Muscle layer of colon (tissue), 2 donors: ENCODE data around the gene QRICH2.
"Not testable (repeated sequence)": the region's sequence is repeated elsewhere in the genome, so short reads cannot be mapped to it uniquely, and the experiment has no call there.

ENCODE experiments used
- H3K27ac ChIP-seq: one replicate; pipeline ENCODE4 v1.7.0; 2013; ENCODE audit warnings: low read depth, mild to moderate bottlenecking, low read length, moderate library complexity
- H3K27me3 ChIP-seq, 2 donors: one replicate each; pipeline ENCODE4 v1.7.0; 2013; ENCODE audit warnings: low read length in 2 of 2, mild to moderate bottlenecking in 2 of 2; ENCODE audit not compliant: insufficient read depth in 2 of 2, control insufficient read depth in 1 of 2
- H3K36me3 ChIP-seq: one replicate; pipeline ENCODE4 v1.7.0; 2013; ENCODE audit warnings: mild to moderate bottlenecking, low read length; ENCODE audit not compliant: insufficient read depth
- H3K4me1 ChIP-seq: one replicate; pipeline ENCODE4 v1.7.0; 2013; ENCODE audit warnings: mild to moderate bottlenecking, low read length; ENCODE audit not compliant: insufficient read depth
- H3K4me3 ChIP-seq, 2 donors: one replicate each; pipeline ENCODE4 v1.7.0; 2013; ENCODE audit warnings: low read length in 2 of 2, low read depth in 1 of 2, mild to moderate bottlenecking in 1 of 2, moderate library complexity in 1 of 2
- H3K9ac ChIP-seq: one replicate; pipeline ENCODE4 v1.7.0; 2013; ENCODE audit warnings: low read length
- H3K9me3 ChIP-seq: one replicate; pipeline ENCODE4 v1.7.0; 2013; ENCODE audit warnings: mild to moderate bottlenecking, low read length
- donor health status: abdominal sarcoma.
- donor health status: Adenocarcinoma of cecum.

QRICH2 gene

DNA sequence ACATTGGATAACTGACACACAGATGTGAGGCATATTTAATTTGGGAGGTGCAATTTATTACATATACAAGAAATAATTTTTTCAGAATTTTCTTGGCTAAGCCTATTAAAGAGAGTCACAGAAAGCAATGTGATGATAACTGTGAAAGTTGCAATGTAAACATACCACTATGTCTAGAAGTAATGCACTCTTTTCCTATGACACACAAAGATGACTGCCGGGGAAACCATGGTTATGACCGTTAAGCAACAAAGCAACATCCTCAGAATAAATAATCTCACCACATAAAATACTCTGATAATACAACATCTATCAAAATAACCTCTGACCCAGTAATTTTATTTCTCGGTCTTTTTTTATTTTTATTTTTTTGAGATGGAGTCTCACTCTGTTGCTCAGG is 10.5 kb upstream of the QRICH2 start:
- Histone ChIP-seq H3K4me1 (no peaks in the 10 kb centered on the region), H3K9ac (no peak overlapping the region), H3K27me3 (no peaks in the 10 kb centered on the region), H3K4me3 (no peak overlapping the region), H3K27ac (no peak overlapping the region), H3K9me3 (no peaks in the 10 kb centered on the region), H3K36me3 (peaks cover 22% of the 10 kb centered on the region)

DNA sequence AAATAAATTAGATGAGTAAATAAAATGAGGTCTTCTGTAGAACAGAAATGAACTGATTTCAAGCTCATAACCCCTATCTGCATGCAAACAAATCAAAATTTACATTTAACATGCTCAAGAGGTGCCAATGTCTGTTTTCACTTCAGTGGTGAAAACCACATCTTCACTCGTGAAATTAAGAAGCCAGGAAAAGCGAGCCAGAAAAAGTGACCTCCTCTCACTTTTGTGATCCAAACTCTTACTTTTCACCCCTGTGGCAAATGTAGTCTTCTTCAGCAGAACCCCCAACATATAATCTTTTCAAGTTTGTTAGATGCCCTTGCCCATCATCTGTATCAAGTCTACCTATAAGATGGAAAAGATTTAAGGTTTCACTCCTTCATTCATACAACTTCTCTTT is 9.5 kb upstream of the QRICH2 start:
- H3K9me3 ChIP-seq: no peaks in the 10 kb centered on the region
- H3K4me3 ChIP-seq: no peak overlapping the region
- peaks cover 24% of the 10 kb centered on the region for H3K36me3 ChIP-seq
- no peaks in the 10 kb centered on the region for H3K4me1 ChIP-seq
- no peak overlapping the region for H3K27ac ChIP-seq
- H3K9ac ChIP-seq: no peak overlapping the region
- no peaks in the 10 kb centered on the region for H3K27me3 ChIP-seq

DNA sequence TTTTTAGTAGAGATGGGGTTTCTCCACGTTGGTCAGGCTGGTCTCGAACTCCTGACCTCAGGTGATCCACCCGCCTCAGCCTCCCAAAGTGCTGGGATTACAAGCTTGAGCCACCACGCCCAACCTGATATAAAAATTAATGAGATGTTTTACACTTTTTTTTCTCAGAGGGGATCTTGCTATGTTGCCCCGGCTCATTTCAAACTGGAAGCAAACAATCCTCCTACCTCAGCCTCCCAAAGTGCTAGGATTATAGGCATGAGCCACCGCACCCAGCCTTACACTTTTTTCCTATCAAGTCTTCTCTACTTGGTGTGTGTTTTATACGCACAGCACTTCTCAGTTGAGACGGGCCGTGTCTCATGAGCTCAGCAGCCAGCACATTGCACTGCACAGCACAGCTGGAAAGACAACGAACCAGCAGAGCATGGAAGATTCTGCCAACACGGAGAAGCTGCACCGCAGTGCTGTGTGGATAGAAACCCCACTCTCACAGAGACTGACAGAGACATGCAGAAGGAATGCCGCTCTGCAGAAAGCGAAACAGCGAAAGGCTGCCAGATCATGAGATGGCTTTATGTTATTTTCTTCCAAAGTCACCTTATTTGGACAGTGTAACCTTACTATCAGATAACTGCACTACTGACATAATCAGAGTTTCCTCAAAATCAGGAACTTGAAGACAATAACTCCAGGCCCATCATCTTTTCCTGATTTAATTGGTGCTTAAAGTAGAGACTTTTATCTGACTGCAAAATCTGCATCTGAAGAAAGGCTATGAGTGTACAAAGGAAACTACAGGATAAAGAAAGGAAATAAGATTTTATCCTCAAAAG is 6.5 kb upstream of the QRICH2 start:
- Histone ChIP-seq H3K4me1 (no peaks in the 10 kb centered on the region), H3K4me3 (no peak overlapping the region), H3K27ac (no peak overlapping the region), H3K9ac (no peak overlapping the region), H3K36me3 (peaks cover 31% of the 10 kb centered on the region), H3K9me3 (no peaks in the 10 kb centered on the region), H3K27me3 (no peaks in the 10 kb centered on the region)

DNA sequence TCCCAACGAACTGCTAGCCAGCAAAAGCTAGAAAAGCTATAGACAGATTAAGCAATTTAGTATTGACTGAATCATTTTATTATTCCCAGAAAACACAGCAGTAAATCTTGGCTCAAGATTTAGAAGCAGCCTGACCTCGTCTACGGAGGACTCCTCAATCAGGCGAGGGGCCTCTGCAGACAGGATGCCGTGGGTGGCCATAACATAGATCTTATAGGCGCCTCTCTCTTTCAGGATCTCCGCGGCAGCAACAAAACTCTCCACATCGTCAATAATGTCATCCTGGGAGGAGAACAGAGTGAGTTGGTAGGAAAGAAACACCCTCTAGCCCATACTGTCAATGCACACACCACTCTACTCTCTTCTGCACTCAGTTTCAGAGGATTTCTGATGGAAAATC is 4.7 kb upstream of the QRICH2 start:
- Histone ChIP-seq H3K4me3 (no peak overlapping the region), H3K27ac (no peak overlapping the region)

DNA sequence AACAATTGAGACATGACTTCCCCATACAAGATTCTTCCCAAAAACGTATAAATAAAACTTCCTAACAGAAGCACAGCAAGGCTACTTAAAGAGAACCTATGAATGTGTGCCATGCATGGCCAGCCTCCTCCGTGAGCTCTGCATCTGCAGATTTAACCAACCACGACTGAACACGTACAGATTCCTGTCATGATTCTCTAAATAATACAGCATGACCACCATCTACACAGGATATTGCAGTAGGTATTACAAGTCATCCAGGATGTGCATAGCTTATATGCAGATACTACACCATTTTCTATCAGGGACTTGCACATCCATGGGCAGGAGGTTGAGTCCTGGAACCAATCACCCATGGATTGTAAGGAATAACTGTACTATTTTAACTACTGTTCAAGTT is 1.4 kb upstream of the QRICH2 start:
- no peak overlapping the region for H3K4me3 ChIP-seq
- no peak overlapping the region for H3K27ac ChIP-seq
- H3K27me3 ChIP-seq: no peaks in the 10 kb centered on the region
- H3K9ac ChIP-seq: no peak overlapping the region
- H3K4me1 ChIP-seq: no peaks in the 10 kb centered on the region
- peaks cover 27% of the 10 kb centered on the region for H3K36me3 ChIP-seq
- no peaks in the 10 kb centered on the region for H3K9me3 ChIP-seq

More for the DNA sequence above, 4.7 kb upstream of the QRICH2 start:
- Histone ChIP-seq H3K27me3 (no peaks in the 10 kb centered on the region), H3K9ac (no peak overlapping the region), H3K4me1 (no peaks in the 10 kb centered on the region), H3K36me3 (peaks cover 27% of the 10 kb centered on the region), H3K9me3 (no peaks in the 10 kb centered on the region)

DNA sequence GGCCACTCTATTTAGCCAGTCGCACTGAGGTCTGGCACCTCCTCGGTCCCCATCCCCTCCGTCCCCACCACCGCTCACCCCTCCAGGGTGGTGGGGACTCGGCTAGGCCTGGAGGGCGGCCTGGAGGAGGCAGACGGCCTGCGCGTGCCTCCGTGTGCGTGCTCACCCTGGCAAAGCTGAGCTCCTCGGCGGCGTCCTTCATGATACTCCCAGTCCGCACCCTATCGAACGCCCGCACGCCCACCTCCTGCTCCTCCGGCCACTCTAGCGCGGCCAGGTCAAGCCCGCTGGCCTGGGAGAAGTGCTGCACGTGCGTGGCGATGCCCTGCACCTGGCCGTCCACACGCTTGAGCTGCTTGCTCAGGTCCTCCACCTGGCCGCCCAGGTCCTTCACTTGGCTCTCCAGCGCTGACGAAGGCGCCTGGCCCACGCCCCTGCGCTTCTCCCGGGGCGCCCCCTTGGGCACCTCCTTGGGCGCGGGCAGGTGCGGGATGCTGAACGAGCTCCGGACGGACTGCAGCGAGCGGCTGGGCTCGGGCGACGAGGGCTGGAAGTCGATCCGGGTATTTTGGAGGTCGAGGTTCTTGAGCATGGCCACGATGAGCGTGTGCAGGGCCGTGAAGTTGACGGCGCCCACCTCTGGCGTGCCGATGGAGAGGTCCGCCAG is 644 bp downstream of the QRICH2 start:
- Histone ChIP-seq H3K9ac (no peak overlapping the region), H3K27me3 (no peaks in the 10 kb centered on the region), H3K9me3 (no peaks in the 10 kb centered on the region), H3K4me1 (no peaks in the 10 kb centered on the region), H3K27ac (no peak overlapping the region), H3K4me3 (no peak overlapping the region), H3K36me3 (peaks cover 13% of the 10 kb centered on the region)

DNA sequence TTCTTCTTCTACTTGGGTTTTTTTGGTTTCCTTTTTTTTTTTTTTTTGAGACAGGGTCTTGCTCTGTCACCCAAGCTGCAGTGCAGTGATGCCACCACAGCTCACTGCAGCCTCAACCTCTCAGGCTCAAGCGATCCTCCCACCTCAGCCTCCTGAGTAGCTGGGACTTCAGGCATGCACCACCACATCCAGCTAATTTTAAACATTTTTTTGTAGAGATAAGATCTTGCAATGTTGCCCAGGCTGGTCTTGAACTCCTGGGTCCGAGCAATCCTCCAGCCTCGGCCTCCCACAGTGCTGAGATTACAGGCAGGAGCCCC is 3.0 kb downstream of the QRICH2 start:
- H3K4me3 ChIP-seq, H3K9ac ChIP-seq, H3K36me3 ChIP-seq, H3K27ac ChIP-seq, H3K9me3 ChIP-seq, H3K27me3 ChIP-seq, H3K4me1 ChIP-seq: not testable (repeated sequence)

DNA sequence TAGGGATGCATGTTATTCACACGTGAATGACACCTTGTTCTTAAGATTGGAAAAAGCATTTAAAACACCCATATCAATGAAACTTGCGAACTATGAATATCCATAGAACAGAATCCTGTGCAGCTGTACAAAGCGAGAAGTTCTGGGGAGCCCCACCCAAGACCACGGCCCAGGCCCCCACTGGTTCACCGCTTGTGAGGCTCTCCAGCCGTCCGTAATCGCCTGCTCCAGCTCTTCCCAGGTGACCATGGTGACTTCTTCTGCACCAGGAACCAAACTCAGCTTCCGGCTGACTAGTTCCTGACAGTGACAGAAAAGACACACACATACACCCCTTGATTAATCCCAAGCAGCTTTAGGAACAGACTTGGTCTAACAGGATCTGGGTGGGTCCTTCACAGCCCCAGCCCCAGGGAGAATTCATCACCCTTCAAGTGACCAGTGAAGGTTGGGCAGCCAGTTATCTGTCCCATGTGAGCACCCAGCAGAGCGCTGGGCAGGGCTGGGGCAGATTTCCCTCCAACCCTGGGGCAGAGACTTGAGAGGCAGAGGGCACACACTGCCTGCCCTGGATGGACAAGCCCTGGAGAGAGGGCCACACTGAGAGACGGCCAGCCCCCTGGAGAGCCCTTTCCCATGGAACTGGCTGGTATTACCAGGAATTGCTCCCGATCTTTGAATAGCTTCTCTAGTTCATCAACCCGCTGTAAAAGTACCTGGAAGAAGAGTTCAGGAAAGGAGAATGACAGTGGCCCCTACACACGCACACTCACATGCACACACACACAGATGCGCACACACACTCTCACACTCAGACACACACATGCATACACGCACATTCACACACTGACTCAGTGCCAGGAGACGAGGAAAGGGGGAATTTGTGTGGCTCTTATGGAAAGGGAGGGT is 3.6 kb downstream of the QRICH2 start:
- Histone ChIP-seq H3K27me3 (no peaks in the 10 kb centered on the region), H3K4me3 (no peak overlapping the region), H3K36me3 (no peaks in the 10 kb centered on the region), H3K27ac (no peak overlapping the region), H3K4me1 (no peaks in the 10 kb centered on the region), H3K9me3 (no peaks in the 10 kb centered on the region), H3K9ac (no peak overlapping the region)

DNA sequence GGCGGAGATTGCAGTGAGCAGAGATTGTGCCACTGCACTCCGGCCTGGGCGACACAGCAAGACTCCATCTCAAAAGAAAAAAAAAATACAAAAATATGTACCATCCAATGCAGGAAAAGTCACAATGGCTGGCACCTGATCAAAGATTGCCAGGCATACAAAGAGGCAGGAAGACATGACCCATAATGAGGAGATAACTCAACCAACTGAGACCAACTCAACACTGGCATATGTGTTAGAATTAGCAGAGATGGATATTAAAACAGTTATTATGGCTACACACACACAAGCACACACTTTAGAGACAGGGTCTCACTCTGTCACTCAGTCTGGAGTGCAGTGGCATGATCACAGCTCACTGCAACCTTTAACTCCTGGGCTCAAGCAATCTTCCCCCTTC is 10.6 kb downstream of the QRICH2 start:
- H3K9me3 ChIP-seq: no peaks in the 10 kb centered on the region
- no peaks in the 10 kb centered on the region for H3K27me3 ChIP-seq
- peaks cover 9% of the 10 kb centered on the region for H3K36me3 ChIP-seq
- no peak overlapping the region for H3K4me3 ChIP-seq
- H3K4me1 ChIP-seq: no peaks in the 10 kb centered on the region
- H3K9ac ChIP-seq: no peak overlapping the region
- H3K27ac ChIP-seq: no peak overlapping the region

DNA sequence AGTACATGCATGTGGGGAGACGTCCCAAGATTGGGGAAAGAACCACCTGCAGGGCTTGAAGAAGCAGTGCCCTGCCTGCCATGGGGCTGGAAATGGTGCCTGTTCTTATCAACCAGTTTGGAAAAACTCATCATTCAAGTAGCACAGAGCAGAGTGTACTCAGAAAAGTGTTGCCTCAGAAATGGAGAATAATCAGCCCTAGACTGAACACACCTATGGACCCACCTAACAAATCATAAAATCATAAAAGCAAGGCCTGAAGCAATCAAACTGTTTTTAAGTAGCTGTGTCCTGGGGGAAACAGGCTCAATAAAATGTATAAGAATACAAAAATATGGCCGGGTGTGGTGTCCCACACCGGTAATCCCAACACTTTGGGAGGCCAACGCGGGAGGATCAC is 11.2 kb downstream of the QRICH2 start:
- H3K27ac ChIP-seq: no peak overlapping the region
- no peak overlapping the region for H3K9ac ChIP-seq
- H3K4me1 ChIP-seq: no peaks in the 10 kb centered on the region
- H3K4me3 ChIP-seq: no peak overlapping the region
- peaks cover 11% of the 10 kb centered on the region for H3K36me3 ChIP-seq
- H3K27me3 ChIP-seq: no peaks in the 10 kb centered on the region
- H3K9me3 ChIP-seq: no peaks in the 10 kb centered on the region

DNA sequence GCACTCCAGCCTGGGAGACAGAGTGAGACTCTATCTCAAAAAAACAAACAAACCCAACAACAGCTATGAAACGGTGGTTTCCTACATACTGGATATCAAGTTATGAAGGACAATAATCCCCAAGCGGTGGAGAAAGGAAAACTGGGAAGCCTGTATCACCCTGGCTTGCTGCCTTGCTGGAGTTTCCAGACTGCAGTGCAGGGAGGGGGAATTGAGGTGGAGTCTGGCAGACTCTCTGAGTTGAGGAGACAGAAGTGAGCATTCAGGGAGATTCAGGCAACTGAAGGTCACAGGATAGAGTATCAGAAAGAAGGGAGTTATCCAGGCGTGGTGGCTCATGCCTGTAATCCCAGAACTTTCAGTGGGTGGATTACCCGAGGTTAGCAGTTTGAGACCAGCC is 11.9 kb downstream of the QRICH2 start:
- H3K36me3 ChIP-seq: peaks cover 18% of the 10 kb centered on the region
- H3K9ac ChIP-seq: no peak overlapping the region
- no peak overlapping the region for H3K27ac ChIP-seq
- H3K27me3 ChIP-seq: no peaks in the 10 kb centered on the region
- H3K4me3 ChIP-seq: no peak overlapping the region
- no peaks in the 10 kb centered on the region for H3K9me3 ChIP-seq
- H3K4me1 ChIP-seq: no peaks in the 10 kb centered on the region
